EL (cell line): ENCODE results near the gene KRTAP10-3.
A peak's percentile ranks its signal among the peaks of the same experiment; 100 is the strongest.
"Not testable (repeated sequence)": the region's sequence is repeated elsewhere in the genome, so short reads cannot be mapped to it uniquely, and the experiment has no call there.

Experiments
- DNase-seq: peaks from one replicate; pipeline ENCODE4 v3.0.0-alpha.2; 2016

KRTAP10-3 gene

GRCh38 chr21:44569861-44570517 is 11.4 kb upstream of the KRTAP10-3 start:
- DNase-seq: no peak

- peak; percentile 13 for DNase-seq
These were observed 10.3 kb upstream of the KRTAP10-3 start for GRCh38 chr21:44568667-44569556.

GRCh38 chr21:44568261-44568660 is 9.7 kb upstream of the KRTAP10-3 start:
- DNase-seq: no peak

- DNase-seq: no peak
These were observed 9.0 kb upstream of the KRTAP10-3 start for GRCh38 chr21:44567481-44568171.

- DNase-seq: no peak
These were observed 7.8 kb upstream of the KRTAP10-3 start for GRCh38 chr21:44566403-44566802.

GRCh38 chr21:44564886-44565598 is 6.4 kb upstream of the KRTAP10-3 start:
- no peak for DNase-seq

- no peak for DNase-seq
These were observed 5.5 kb upstream of the KRTAP10-3 start for GRCh38 chr21:44564099-44564498.

- not testable (repeated sequence) for DNase-seq
These were observed 293 bp downstream of the KRTAP10-3 start for GRCh38 chr21:44558329-44558675.

GRCh38 chr21:44557491-44558328 is 885 bp downstream of the KRTAP10-3 start:
- DNase-seq: no peak

GRCh38 chr21:44556879-44557278 is 1.7 kb downstream of the KRTAP10-3 start:
- DNase-seq: no peak

- no peak for DNase-seq
These were observed 3.3 kb downstream of the KRTAP10-3 start for GRCh38 chr21:44555200-44555875.

GRCh38 chr21:44552681-44553080 is 5.9 kb downstream of the KRTAP10-3 start:
- no peak for DNase-seq

GRCh38 chr21:44552136-44552535 is 6.5 kb downstream of the KRTAP10-3 start:
- DNase-seq: no peak

GRCh38 chr21:44551340-44551961 is 7.1 kb downstream of the KRTAP10-3 start, which contains the start of gene KRTAP10-2:
TSS of gene KRTAP10-2 (minus strand) at chr21:44551505. CDS start at chr21:44551458, 47 bp downstream.
- no peak for DNase-seq

- DNase-seq: no peak
These were observed 7.8 kb downstream of the KRTAP10-3 start for GRCh38 chr21:44550807-44551206.

GRCh38 chr21:44550285-44550684 is 8.3 kb downstream of the KRTAP10-3 start:
- DNase-seq: not testable (repeated sequence)

- DNase-seq: no peak
These were observed 8.9 kb downstream of the KRTAP10-3 start for GRCh38 chr21:44549525-44550211.

- no peak for DNase-seq
These were observed 9.7 kb downstream of the KRTAP10-3 start for GRCh38 chr21:44548922-44549321.

- no peak for DNase-seq
These were observed 10.2 kb downstream of the KRTAP10-3 start for GRCh38 chr21:44548381-44548780.

GRCh38 chr21:44547656-44548331 is 10.8 kb downstream of the KRTAP10-3 start:
- no peak for DNase-seq
